Trophoblast cell (in vitro differentiated cells and primary cell): ENCODE results near the gene SLC25A44.

Experiments
- DNase-seq, 2 donors: peaks; one replicate each; pipeline ENCODE4 v3.0.0-alpha.2; 2016
- H2AFZ ChIP-seq: 2 replicates; pipeline ENCODE4 v1.6.1; 2013; ENCODE audit warnings: low read length, moderate library complexity, mild to moderate bottlenecking; ENCODE audit not compliant: insufficient read depth, poor library complexity
- H2AK5ac ChIP-seq: 2 replicates; pipeline ENCODE4 v1.6.1; 2013; ENCODE audit warnings: mild to moderate bottlenecking, low read length
- H2BK120ac ChIP-seq: 2 replicates; pipeline ENCODE4 v1.6.1; 2013; ENCODE audit warnings: low read length, mild to moderate bottlenecking, moderate library complexity; ENCODE audit not compliant: insufficient read depth, poor library complexity
- H2BK12ac ChIP-seq: 2 replicates; pipeline ENCODE4 v1.6.1; 2013; ENCODE audit warnings: mild to moderate bottlenecking, low read length, moderate library complexity
- H2BK5ac ChIP-seq: 2 replicates; pipeline ENCODE4 v1.6.1; 2013; ENCODE audit warnings: low read length, low read depth, moderate library complexity, mild to moderate bottlenecking; ENCODE audit not compliant: poor library complexity
- H3K14ac ChIP-seq: 2 replicates; pipeline ENCODE4 v1.6.1; 2013; ENCODE audit warnings: mild to moderate bottlenecking, low read length
- H3K18ac ChIP-seq: 2 replicates; pipeline ENCODE4 v1.6.1; 2013; ENCODE audit warnings: mild to moderate bottlenecking, low read length
- H3K23ac ChIP-seq: 2 replicates; pipeline ENCODE4 v1.6.1; 2013; ENCODE audit warnings: low read length
- H3K27ac ChIP-seq: 2 replicates; pipeline ENCODE4 v1.5.1; 2013; ENCODE audit warnings: low read depth, mild to moderate bottlenecking, inconsistent platforms, low read length, moderate library complexity
- H3K27me3 ChIP-seq: 2 replicates; pipeline ENCODE4 v1.6.1; 2013; ENCODE audit warnings: inconsistent platforms, mild to moderate bottlenecking, low read length, moderate library complexity; ENCODE audit not compliant: insufficient read depth
- H3K36me3 ChIP-seq, 2 experiments: 1 replicate in 1 of 2; 2 replicates in 1 of 2; pipeline ENCODE4 v1.6.1; 2013; ENCODE audit warnings: low read length in 2 of 2, mild to moderate bottlenecking in 2 of 2, moderate library complexity in 1 of 2; ENCODE audit not compliant: insufficient read depth in 2 of 2, control insufficient read depth in 1 of 2
- H3K4ac ChIP-seq: 2 replicates; pipeline ENCODE4 v1.6.1; 2013; ENCODE audit warnings: low read depth, mild to moderate bottlenecking, low read length, moderate library complexity
- H3K4me1 ChIP-seq, 2 experiments: 1 replicate in 1 of 2; 2 replicates in 1 of 2; pipeline ENCODE4 v1.6.1; 2013; ENCODE audit warnings: low read length in 2 of 2, mild to moderate bottlenecking in 2 of 2, moderate library complexity in 1 of 2; ENCODE audit not compliant: insufficient read depth in 2 of 2, control insufficient read depth in 1 of 2
- H3K4me2 ChIP-seq: 2 replicates; pipeline ENCODE4 v1.6.1; 2013; ENCODE audit warnings: inconsistent platforms, mild to moderate bottlenecking, low read length, moderate library complexity
- H3K4me3 ChIP-seq: 2 replicates; pipeline ENCODE4 v1.5.1; 2013; ENCODE audit warnings: mild to moderate bottlenecking, low read depth, low read length, inconsistent platforms
- H3K79me1 ChIP-seq: one replicate; pipeline ENCODE4 v1.6.1; 2013; ENCODE audit warnings: low read length
- H3K79me2 ChIP-seq: 2 replicates; pipeline ENCODE4 v1.6.1; 2013; ENCODE audit warnings: low read length, mild to moderate bottlenecking; ENCODE audit not compliant: control insufficient read depth, insufficient read depth, poor library complexity
- H3K9ac ChIP-seq: 2 replicates; pipeline ENCODE4 v1.6.1; 2013; ENCODE audit warnings: mild to moderate bottlenecking, low read length
- H3K9me3 ChIP-seq: 2 replicates; pipeline ENCODE4 v1.6.1; 2013; ENCODE audit warnings: low read depth, mild to moderate bottlenecking, control low read depth, inconsistent platforms, low read length; ENCODE audit not compliant: insufficient read depth
- H4K12ac ChIP-seq: 2 replicates; pipeline ENCODE4 v1.6.1; 2013; ENCODE audit warnings: low read depth, mild to moderate bottlenecking, low read length, moderate library complexity
- H4K8ac ChIP-seq: 2 replicates; pipeline ENCODE4 v1.6.1; 2013; ENCODE audit warnings: low read depth, mild to moderate bottlenecking, low read length, moderate library complexity
- H4K91ac ChIP-seq: one replicate; pipeline ENCODE4 v1.6.1; 2013; ENCODE audit warnings: low read depth, mild to moderate bottlenecking, low read length, moderate library complexity
- WGBS: extraction: QIAGEN DNeasy Blood & Tissue Kit; methylation state at CpG from one replicate; pipeline ENCODE4 v1.1.7; 2013; ENCODE audit warnings: missing lambda C conversion rate; ENCODE audit not compliant: insufficient read length, insufficient coverage; ENCODE audit errors: extremely low coverage; 5-methylcytosine and 5-hydroxymethylcytosine counted together

SLC25A44 gene

GRCh38 chr1:156242738-156243137 is 48.8 kb downstream of the SLC25A44 start:
- no peak overlapping the region for H3K9ac ChIP-seq
- H3K4me1 ChIP-seq = no peaks in the 10 kb centered on the region
- no peak overlapping the region for H4K8ac ChIP-seq
- no peaks in the 10 kb centered on the region for H3K27me3 ChIP-seq
- no peak overlapping the region for H3K4me2 ChIP-seq
- H3K14ac ChIP-seq = no peak overlapping the region
- H2AK5ac ChIP-seq = no peak overlapping the region
- WGBS = no CpG with 5 or more reads among the region's 10 CpGs
- no peak overlapping the region for H4K91ac ChIP-seq
- H3K23ac ChIP-seq = no peak overlapping the region
- no peak overlapping the region for H3K4me3 ChIP-seq
- no peak overlapping the region for H2BK5ac ChIP-seq
- no peak overlapping the region for H3K4ac ChIP-seq
- no peak overlapping the region for H3K18ac ChIP-seq
- no peak overlapping the region for H4K12ac ChIP-seq
- peaks cover 15 to 19% of the 10 kb centered on the region in 2 experiments for H3K36me3 ChIP-seq
- H2AFZ ChIP-seq = no peak overlapping the region
- H3K79me2 ChIP-seq = no peaks in the 10 kb centered on the region
- DNase-seq = no peak
- H3K79me1 ChIP-seq = no peaks in the 10 kb centered on the region
- no peak overlapping the region for H3K27ac ChIP-seq
- no peak overlapping the region for H2BK120ac ChIP-seq
- peaks cover 2% of the 10 kb centered on the region for H3K9me3 ChIP-seq
- H2BK12ac ChIP-seq = no peak overlapping the region

GRCh38 chr1:156244126-156244525 is 50.2 kb downstream of the SLC25A44 start:
- no peaks in the 10 kb centered on the region for H3K79me1 ChIP-seq
- no peak overlapping the region for H4K12ac ChIP-seq
- no peak overlapping the region for H2BK12ac ChIP-seq
- no peak overlapping the region for H4K8ac ChIP-seq
- H3K9me3 ChIP-seq = peaks cover 2% of the 10 kb centered on the region
- no peaks in the 10 kb centered on the region for H3K79me2 ChIP-seq
- H3K4me3 ChIP-seq = no peak overlapping the region
- no peak overlapping the region for H3K18ac ChIP-seq
- no peak overlapping the region for H3K23ac ChIP-seq
- H3K14ac ChIP-seq = no peak overlapping the region
- no peak overlapping the region for H2BK120ac ChIP-seq
- peaks cover 15 to 20% of the 10 kb centered on the region in 2 experiments for H3K36me3 ChIP-seq
- no peak overlapping the region for H3K9ac ChIP-seq
- no peak overlapping the region for H3K4me2 ChIP-seq
- no peak overlapping the region for H4K91ac ChIP-seq
- no peak for DNase-seq
- no peaks in the 10 kb centered on the region for H3K4me1 ChIP-seq
- no peak overlapping the region for H2AK5ac ChIP-seq
- no peak overlapping the region for H3K4ac ChIP-seq
- H2AFZ ChIP-seq = no peak overlapping the region
- WGBS = no CpG with 5 or more reads among the region's 2 CpGs
- H3K27ac ChIP-seq = no peak overlapping the region
- no peak overlapping the region for H2BK5ac ChIP-seq
- no peaks in the 10 kb centered on the region for H3K27me3 ChIP-seq

- no CpG with 5 or more reads among the region's 17 CpGs for WGBS
- Histone ChIP-seq H3K14ac (no peak overlapping the region), H4K8ac (no peak overlapping the region), H4K12ac (no peak overlapping the region), H3K4ac (no peak overlapping the region), H2BK5ac (no peak overlapping the region), H4K91ac (no peak overlapping the region), H2AK5ac (no peak overlapping the region), H2AFZ (no peak overlapping the region), H3K18ac (no peak overlapping the region), H3K4me3 (no peak overlapping the region), H3K23ac (no peak overlapping the region), H3K36me3 (peaks cover 15 to 22% of the 10 kb centered on the region in 2 experiments), H3K27ac (no peak overlapping the region), H3K9me3 (peaks cover 2% of the 10 kb centered on the region), H2BK120ac (no peak overlapping the region), H3K27me3 (no peaks in the 10 kb centered on the region), H2BK12ac (no peak overlapping the region), H3K4me2 (no peak overlapping the region), H3K4me1 (peaks cover 1 to 2% of the 10 kb centered on the region in 2 experiments), H3K9ac (no peak overlapping the region), H3K79me2 (no peaks in the 10 kb centered on the region), H3K79me1 (no peaks in the 10 kb centered on the region)
- DNase-seq = no peak
Measured at GRCh38 chr1:156244712-156245111, 50.8 kb downstream of the SLC25A44 start.

GRCh38 chr1:156245451-156246232 is 51.7 kb downstream of the SLC25A44 start:
- no peak overlapping the region for H3K23ac ChIP-seq
- H3K27me3 ChIP-seq = no peaks in the 10 kb centered on the region
- DNase-seq = peak; percentile 49 to 70
- no peak overlapping the region for H3K14ac ChIP-seq
- peaks cover 5% of the 10 kb centered on the region in 2 experiments for H3K4me1 ChIP-seq
- no peak overlapping the region for H2BK12ac ChIP-seq
- no peak overlapping the region for H3K4me2 ChIP-seq
- H3K79me1 ChIP-seq = no peaks in the 10 kb centered on the region
- H4K12ac ChIP-seq = no peak overlapping the region
- H3K9me3 ChIP-seq = peaks cover 2% of the 10 kb centered on the region
- H3K4ac ChIP-seq = no peak overlapping the region
- H4K8ac ChIP-seq = no peak overlapping the region
- no peak overlapping the region for H3K27ac ChIP-seq
- no CpG with 5 or more reads among the region's 69 CpGs for WGBS
- no peak overlapping the region for H4K91ac ChIP-seq
- peak overlapping the region; percentile 12 for H2AFZ ChIP-seq
- H3K9ac ChIP-seq = no peak overlapping the region
- H3K36me3 ChIP-seq = peaks cover 21 to 28% of the 10 kb centered on the region in 2 experiments
- no peak overlapping the region for H2AK5ac ChIP-seq
- H3K18ac ChIP-seq = no peak overlapping the region
- no peak overlapping the region for H3K4me3 ChIP-seq
- H3K79me2 ChIP-seq = no peaks in the 10 kb centered on the region
- H2BK120ac ChIP-seq = no peak overlapping the region
- H2BK5ac ChIP-seq = no peak overlapping the region
